HG02588 (cell line): ENCODE measurements around the gene SAMMSON.

Experiments used
- ATAC-seq: cut with Tn5 transposase; IDR thresholded peaks from one replicate; pipeline ENCODE4 v1.9.1; 2021; ENCODE audit warnings: mild to moderate bottlenecking, moderate library complexity; ENCODE audit not compliant: unreplicated experiment

SAMMSON gene

GRCh38 chr3:69999140-70000027 is at the start of gene SAMMSON:
Gene SAMMSON (plus strand): TSS chr3:69999733.
- no peak for ATAC-seq

GRCh38 chr3:69951616-69952015 is 47.9 kb upstream of the SAMMSON start:
- no peak for ATAC-seq

GRCh38 chr3:69959581-69959980 is 40.0 kb upstream of the SAMMSON start:
- no peak for ATAC-seq

GRCh38 chr3:69961706-69962439 is 37.7 kb upstream of the SAMMSON start:
- no peak for ATAC-seq

- no peak for ATAC-seq
These were observed 35.9 kb upstream of the SAMMSON start for GRCh38 chr3:69963643-69964042.

GRCh38 chr3:69967156-69967555 is 32.4 kb upstream of the SAMMSON start:
- no peak for ATAC-seq

- ATAC-seq, result no peak
These were observed 28.7 kb upstream of the SAMMSON start for GRCh38 chr3:69970827-69971226.

GRCh38 chr3:69972672-69973071 is 26.9 kb upstream of the SAMMSON start:
- ATAC-seq, result no peak

GRCh38 chr3:69976021-69976420 is 23.5 kb upstream of the SAMMSON start:
- ATAC-seq, result no peak

GRCh38 chr3:69983546-69984265 is 15.8 kb upstream of the SAMMSON start:
- no peak for ATAC-seq

GRCh38 chr3:69985266-69985665 is 14.3 kb upstream of the SAMMSON start:
- no peak for ATAC-seq

- no peak for ATAC-seq
These were observed 13.1 kb upstream of the SAMMSON start for GRCh38 chr3:69986419-69986818.

GRCh38 chr3:69987833-69988232 is 11.7 kb upstream of the SAMMSON start:
- no peak for ATAC-seq

- no peak for ATAC-seq
These were observed 5.8 kb upstream of the SAMMSON start for GRCh38 chr3:69993757-69994156.

- ATAC-seq, result no peak
These were observed 4.6 kb upstream of the SAMMSON start for GRCh38 chr3:69994919-69995318.

- no peak for ATAC-seq
These were observed 1.8 kb upstream of the SAMMSON start for GRCh38 chr3:69997631-69998307.

- ATAC-seq, result no peak
These were observed 784 bp upstream of the SAMMSON start for GRCh38 chr3:69998759-69999139.

- no peak for ATAC-seq
These were observed 486 bp downstream of the SAMMSON start for GRCh38 chr3:70000028-70000410.

GRCh38 chr3:70000563-70001081 is 1.1 kb downstream of the SAMMSON start:
- no peak for ATAC-seq

GRCh38 chr3:70003119-70003518 is 3.6 kb downstream of the SAMMSON start:
- no peak for ATAC-seq

GRCh38 chr3:70006089-70006488 is 6.6 kb downstream of the SAMMSON start:
- no peak for ATAC-seq
